Measurements from ENCODE around the gene ELF4. TPM values are rescaled to one million over a fixed set of nuclear protein-coding genes. Genes with fewer than 3 reads are reported as not detected.

Gene ELF4
- total RNA-seq, 4 donors from 2014 or later: 2.6 to 6.3 (median 3.8) TPM

- intact Hi-C loops (cut with DNase I): loop anchor here (5.0 kb wide), 1 partner anchor 108 kb away; no protein-coding TSS in a partner anchor
- H3K27ac ChIP-seq: peak overlapping the region in 1 of 3 donors; percentile 10
- peaks cover 0 to 11% of the 10 kb centered on the region in 2 donors for H3K4me1 ChIP-seq
- no peak for TF ChIP-seq POLR2A (IDR thresholded peaks at IDR 0.05)
- TF ChIP-seq, protein P1, sequence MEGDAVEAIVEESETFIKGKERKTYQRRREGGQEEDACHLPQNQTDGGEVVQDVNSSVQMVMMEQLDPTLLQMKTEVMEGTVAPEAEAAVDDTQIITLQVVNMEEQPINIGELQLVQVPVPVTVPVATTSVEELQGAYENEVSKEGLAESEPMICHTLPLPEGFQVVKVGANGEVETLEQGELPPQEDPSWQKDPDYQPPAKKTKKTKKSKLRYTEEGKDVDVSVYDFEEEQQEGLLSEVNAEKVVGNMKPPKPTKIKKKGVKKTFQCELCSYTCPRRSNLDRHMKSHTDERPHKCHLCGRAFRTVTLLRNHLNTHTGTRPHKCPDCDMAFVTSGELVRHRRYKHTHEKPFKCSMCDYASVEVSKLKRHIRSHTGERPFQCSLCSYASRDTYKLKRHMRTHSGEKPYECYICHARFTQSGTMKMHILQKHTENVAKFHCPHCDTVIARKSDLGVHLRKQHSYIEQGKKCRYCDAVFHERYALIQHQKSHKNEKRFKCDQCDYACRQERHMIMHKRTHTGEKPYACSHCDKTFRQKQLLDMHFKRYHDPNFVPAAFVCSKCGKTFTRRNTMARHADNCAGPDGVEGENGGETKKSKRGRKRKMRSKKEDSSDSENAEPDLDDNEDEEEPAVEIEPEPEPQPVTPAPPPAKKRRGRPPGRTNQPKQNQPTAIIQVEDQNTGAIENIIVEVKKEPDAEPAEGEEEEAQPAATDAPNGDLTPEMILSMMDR (IDR thresholded peaks at IDR 0.05): no peak
- H3K4me3 ChIP-seq (replicated peaks in 1 of 3): no peak overlapping the region
- H3K27me3 ChIP-seq: no peaks in the 10 kb centered on the region
- no peak for DNase-seq
- WGBS, 2 donors: 84% methylated on average over 6 of the region's 9 CpGs; no CpG with 5 or more reads in 1 of the 2 donors
- no peaks in the 10 kb centered on the region for H3K9me3 ChIP-seq
- H3K36me3 ChIP-seq: no peaks in the 10 kb centered on the region
Measured at GRCh38 chrX:130084631-130085237, 25.6 kb downstream of the ELF4 start.

- intact Hi-C loops (cut with DNase I): loop anchor here (5.0 kb wide), 1 partner anchor 108 kb away; no protein-coding TSS in a partner anchor
- Histone ChIP-seq H3K4me3 (replicated peaks in 1 of 3) (no peak overlapping the region), H3K27me3 (no peaks in the 10 kb centered on the region), H3K9me3 (no peaks in the 10 kb centered on the region), H3K27ac (no peak overlapping the region), H3K4me1 (peaks cover 0 to 11% of the 10 kb centered on the region in 2 donors), H3K36me3 (no peaks in the 10 kb centered on the region)
- no peak for DNase-seq
- WGBS, 2 donors: 75 to 86% methylated on average over 12 to 13 of the region's 15 CpGs
- TF ChIP-seq, protein P1 (IDR thresholded peaks at IDR 0.05): no peak
- TF ChIP-seq POLR2A (IDR thresholded peaks at IDR 0.05): no peak
Measured at GRCh38 chrX:130083656-130084382, 26.5 kb downstream of the ELF4 start.

DNA sequence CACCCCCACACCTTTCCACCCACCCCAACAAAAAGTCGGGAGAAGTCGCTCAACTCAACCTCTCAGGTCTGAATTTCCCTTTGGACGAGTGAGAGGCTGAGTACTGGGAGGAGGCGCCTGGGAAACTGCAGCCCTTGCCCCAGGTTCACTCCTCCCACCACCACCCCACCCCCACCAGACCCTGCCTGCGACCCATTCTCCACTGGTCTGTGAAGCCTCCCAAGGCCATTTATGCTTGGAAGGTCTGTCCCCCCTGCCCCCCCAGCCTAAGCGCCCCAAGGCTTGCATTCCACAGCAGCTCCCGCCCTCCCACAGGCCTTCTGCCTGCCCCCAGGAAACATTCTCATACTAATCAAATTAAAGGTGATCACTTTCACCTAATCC lies 27.2 kb downstream of the ELF4 start:
- Histone ChIP-seq H3K36me3 (no peaks in the 10 kb centered on the region), H3K4me1 (peaks cover 0 to 11% of the 10 kb centered on the region in 2 donors), H3K27me3 (no peaks in the 10 kb centered on the region), H3K27ac (no peak overlapping the region), H3K4me3 (replicated peaks in 1 of 3) (no peak overlapping the region), H3K9me3 (no peaks in the 10 kb centered on the region)
- WGBS, 2 donors: 73% methylated on average over 2 of the region's 7 CpGs; no CpG with 5 or more reads in 1 of the 2 donors
- intact Hi-C loops (cut with DNase I): loop anchor here (5.0 kb wide), 1 partner anchor 109 kb away; no protein-coding TSS in a partner anchor
- TF ChIP-seq, protein P1 (IDR thresholded peaks at IDR 0.05): no peak
- no peak for TF ChIP-seq POLR2A (IDR thresholded peaks at IDR 0.05)
- no peak for DNase-seq

GRCh38 chrX:130082244-130083106 lies 27.8 kb downstream of the ELF4 start:
- no peaks in the 10 kb centered on the region for H3K27me3 ChIP-seq
- peaks cover 0 to 11% of the 10 kb centered on the region in 2 donors for H3K4me1 ChIP-seq
- no peak overlapping the region for H3K4me3 ChIP-seq (replicated peaks in 1 of 3)
- no peak for TF ChIP-seq POLR2A (IDR thresholded peaks at IDR 0.05)
- TF ChIP-seq, protein P1 (IDR thresholded peaks at IDR 0.05): no peak
- no peaks in the 10 kb centered on the region for H3K9me3 ChIP-seq
- H3K36me3 ChIP-seq: no peaks in the 10 kb centered on the region
- WGBS, 2 donors: 37 to 51% methylated on average over 2 to 11 of the region's 28 CpGs
- intact Hi-C loops (cut with DNase I): loop anchor here (5.0 kb wide), 1 partner anchor 110 kb away; no protein-coding TSS in a partner anchor
- peak overlapping the region in 1 of 3 donors; percentile 28 for H3K27ac ChIP-seq
- peak in 1 of 2 donors; percentile 9 for DNase-seq

Measured in thyroid gland (tissue), 4 donors.